ENCODE results near the gene ABHD17A.

Gene ABHD17A

DNA sequence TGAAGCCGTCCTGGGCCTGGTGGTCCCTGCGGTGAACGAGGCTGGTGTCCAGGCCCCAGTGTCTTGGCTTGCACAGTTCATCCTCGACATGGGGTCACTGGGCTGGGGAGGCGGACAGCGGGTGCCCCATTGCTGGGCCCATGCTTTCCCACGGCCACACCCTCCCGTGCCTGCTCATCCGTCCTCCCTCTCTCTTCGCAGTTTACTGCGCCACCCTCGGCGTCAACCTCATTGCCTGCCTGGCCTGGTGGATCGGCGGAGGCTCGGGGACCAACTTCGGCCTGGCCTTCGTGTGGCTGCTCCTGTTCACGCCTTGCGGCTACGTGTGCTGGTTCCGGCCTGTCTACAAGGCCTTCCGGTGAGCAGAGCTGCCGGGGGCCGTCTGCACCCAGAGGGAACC, 32.6 kb upstream of the ABHD17A start:
- TF ChIP-seq, protein P1, sequence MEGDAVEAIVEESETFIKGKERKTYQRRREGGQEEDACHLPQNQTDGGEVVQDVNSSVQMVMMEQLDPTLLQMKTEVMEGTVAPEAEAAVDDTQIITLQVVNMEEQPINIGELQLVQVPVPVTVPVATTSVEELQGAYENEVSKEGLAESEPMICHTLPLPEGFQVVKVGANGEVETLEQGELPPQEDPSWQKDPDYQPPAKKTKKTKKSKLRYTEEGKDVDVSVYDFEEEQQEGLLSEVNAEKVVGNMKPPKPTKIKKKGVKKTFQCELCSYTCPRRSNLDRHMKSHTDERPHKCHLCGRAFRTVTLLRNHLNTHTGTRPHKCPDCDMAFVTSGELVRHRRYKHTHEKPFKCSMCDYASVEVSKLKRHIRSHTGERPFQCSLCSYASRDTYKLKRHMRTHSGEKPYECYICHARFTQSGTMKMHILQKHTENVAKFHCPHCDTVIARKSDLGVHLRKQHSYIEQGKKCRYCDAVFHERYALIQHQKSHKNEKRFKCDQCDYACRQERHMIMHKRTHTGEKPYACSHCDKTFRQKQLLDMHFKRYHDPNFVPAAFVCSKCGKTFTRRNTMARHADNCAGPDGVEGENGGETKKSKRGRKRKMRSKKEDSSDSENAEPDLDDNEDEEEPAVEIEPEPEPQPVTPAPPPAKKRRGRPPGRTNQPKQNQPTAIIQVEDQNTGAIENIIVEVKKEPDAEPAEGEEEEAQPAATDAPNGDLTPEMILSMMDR (IDR thresholded peaks at IDR 0.05; ENCODE audit: low read depth, low read length, missing control alignments), result no peak
- no peak overlapping the region for H3K4me3 ChIP-seq (replicated peaks; ENCODE audit: low read depth, low read length)
- no peak for DNase-seq (ENCODE audit: extremely low read depth, low read depth)

DNA sequence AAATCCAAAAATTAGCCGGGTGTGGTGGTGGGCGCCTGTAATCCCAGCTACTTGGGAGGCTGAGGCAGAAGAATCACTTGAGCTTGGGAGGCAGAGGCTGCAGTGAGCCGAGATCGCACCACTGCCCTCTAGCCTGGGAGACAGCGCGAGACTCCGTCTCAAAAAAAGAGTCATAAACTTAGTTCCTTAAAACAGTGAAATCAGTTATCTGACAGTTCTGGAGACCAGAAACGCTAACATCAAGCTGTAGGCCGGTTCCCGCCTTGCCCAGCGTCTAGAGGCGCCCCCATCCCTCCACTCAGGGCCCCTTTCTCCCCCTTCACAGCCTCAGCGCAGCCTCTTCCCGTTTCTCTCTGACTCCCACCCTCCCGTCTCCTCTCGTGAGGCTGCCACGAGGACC, 31.9 kb upstream of the ABHD17A start:
- DNase-seq (ENCODE audit: extremely low read depth, low read depth), result no peak
- H3K4me3 ChIP-seq (replicated peaks; ENCODE audit: low read depth, low read length), result no peak overlapping the region
- TF ChIP-seq, protein P1 (IDR thresholded peaks at IDR 0.05; ENCODE audit: low read depth, low read length, missing control alignments), result no peak

DNA sequence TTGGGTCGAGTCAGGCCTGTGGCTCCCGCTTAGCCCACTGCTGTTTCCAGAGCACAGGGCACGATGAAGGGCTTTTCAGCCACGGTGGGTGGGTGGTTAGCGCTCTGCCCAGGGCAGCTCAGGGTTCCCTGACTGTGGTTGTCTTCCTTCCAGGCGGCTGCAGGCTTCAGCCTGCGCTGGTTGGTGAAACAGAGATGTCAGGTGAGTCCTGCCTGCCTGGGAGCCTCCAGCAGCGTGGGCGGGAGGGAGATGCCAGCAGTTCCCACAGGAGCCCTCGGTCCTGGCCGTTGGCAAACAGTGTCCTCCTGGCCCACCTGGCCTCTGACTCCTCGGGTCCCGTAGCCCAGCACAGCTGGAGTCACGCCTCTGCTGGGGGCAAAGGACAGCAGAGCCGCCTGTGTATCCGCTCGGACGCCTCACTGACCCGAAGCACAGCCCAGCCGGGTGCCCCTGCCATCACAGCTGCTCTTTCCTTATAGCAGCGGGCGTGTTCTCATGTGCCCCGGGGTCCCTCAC, 29.6 kb upstream of the ABHD17A start:
- no peak overlapping the region for H3K4me3 ChIP-seq (replicated peaks; ENCODE audit: low read depth, low read length)
- no peak for DNase-seq (ENCODE audit: extremely low read depth, low read depth)
- TF ChIP-seq, protein P1 (IDR thresholded peaks at IDR 0.05; ENCODE audit: low read depth, low read length, missing control alignments), result no peak

DNA sequence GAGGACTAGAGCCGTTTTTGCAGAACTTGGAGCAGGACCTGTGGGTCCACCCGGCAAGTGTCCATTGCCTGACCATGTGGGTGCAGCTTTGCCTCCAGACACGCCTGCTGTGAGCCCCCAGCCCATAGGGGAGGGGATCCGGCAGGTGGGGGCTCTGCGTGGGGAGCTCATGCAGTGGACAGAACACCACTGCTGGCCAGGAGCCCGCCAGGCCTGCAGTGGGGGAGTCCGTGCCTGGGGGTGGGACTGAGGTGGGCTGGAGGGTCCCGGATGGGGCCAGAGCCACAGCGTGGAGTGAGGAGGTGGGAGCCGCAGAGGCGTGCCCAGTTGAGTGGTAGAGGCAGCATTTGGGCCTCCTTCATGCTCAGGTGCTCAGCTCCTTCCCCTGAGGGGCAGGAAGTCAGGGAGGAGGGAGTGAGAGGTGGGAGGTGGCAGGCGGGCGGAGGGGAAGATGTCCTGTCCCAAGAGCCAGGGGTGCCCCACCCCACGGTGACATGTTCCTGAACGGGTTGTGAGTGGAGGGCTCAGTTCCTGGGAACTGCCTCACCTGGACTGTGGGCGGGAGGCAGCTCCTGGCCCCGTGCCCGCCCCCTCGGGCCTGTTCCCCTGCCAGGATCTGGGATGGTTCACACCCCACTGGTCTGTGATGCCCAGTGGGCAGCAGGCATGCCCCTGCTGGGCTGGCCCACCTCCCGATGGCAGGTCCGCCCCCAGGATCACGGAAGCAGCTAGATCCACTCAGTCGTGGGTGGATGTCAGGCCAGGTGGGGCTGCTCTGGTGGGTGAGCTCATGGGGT, 28.7 kb upstream of the ABHD17A start:
- no peak overlapping the region for H3K4me3 ChIP-seq (replicated peaks; ENCODE audit: low read depth, low read length)
- TF ChIP-seq, protein P1 (IDR thresholded peaks at IDR 0.05; ENCODE audit: low read depth, low read length, missing control alignments), result no peak
- no peak for DNase-seq (ENCODE audit: extremely low read depth, low read depth)

DNA sequence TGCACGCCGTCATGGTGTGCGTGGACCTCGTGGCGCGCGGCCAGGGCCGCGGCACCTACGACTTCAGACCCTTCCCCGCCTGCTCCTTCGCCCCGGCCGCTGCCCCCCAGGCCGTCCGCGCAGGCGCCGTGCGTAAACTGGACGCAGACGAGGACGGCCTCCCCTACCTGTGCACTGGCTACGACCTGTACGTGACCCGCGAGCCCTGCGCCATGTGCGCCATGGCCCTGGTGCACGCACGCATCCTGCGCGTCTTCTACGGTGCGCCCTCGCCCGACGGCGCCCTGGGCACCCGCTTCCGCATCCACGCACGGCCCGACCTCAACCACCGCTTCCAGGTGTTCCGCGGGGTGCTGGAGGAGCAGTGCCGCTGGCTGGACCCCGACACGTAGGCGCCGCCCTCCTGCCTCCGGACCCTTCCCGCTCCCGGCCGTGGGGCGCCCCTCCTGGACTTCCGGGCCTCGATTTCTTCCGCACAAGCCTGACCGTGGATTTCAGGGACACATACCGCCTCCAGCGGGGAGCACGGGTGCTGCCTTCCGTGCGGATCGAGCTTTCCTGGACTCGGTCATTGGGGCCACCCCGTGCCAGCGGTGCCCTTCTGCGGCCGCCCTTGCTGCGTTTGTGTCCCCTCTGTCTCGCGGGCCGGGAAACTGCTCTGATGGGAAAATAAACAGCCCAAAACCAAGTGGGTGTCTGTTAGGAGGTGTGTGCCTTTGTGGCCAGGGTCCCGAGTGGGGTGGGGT, 27.6 kb upstream of the ABHD17A start:
- H3K4me3 ChIP-seq (replicated peaks; ENCODE audit: low read depth, low read length), result no peak overlapping the region
- no peak for DNase-seq (ENCODE audit: extremely low read depth, low read depth)
- TF ChIP-seq, protein P1 (IDR thresholded peaks at IDR 0.05; ENCODE audit: low read depth, low read length, missing control alignments), result no peak

DNA sequence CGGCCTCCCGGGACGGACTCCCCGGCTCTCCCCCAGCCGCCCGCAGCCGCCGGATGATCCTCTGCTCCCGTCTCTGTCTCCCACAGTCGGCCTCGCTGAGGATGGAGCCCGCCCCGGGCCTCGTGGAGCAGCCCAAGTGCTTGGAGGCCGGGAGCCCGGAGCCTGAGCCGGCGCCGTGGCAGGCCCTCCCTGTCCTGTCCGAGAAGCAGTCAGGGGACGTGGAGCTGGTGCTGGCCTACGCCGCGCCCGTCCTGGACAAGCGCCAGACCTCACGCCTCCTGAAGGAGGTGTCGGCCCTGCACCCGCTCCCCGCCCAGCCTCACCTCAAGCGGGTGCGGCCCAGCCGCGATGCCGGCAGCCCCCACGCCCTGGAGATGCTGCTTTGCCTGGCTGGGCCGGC, 26.7 kb upstream of the ABHD17A start:
- DNase-seq (ENCODE audit: extremely low read depth, low read depth), result no peak
- no peak overlapping the region for H3K4me3 ChIP-seq (replicated peaks; ENCODE audit: low read depth, low read length)
- TF ChIP-seq, protein P1 (IDR thresholded peaks at IDR 0.05; ENCODE audit: low read depth, low read length, missing control alignments), result no peak
